GM12891 (cell line): ENCODE measurements around the gene DNAH17.
A peak's percentile ranks its signal among the peaks of the same experiment; 100 is the strongest.

ENCODE experiments used
- DNase-seq: peaks from one replicate; pipeline ENCODE4 v3.0.0; 2011; ENCODE audit warnings: low spot score; ENCODE audit not compliant: insufficient read length
- FAIRE-seq: peaks from 2 replicates; lab custom pipeline; 2011; peaks lifted over from hg19 to GRCh38; lab: Jason Lieb, UNC
- PAX5 ChIP-seq: IDR thresholded peaks from 2 replicates; pipeline ENCODE4 v1.6.1; 2011; ENCODE audit warnings: low read length, moderate library complexity, mild to moderate bottlenecking; ENCODE audit not compliant: insufficient read depth, severe bottlenecking
- POLR2A ChIP-seq: IDR thresholded peaks from 2 replicates; pipeline ENCODE4 v1.6.1; 2011; ENCODE audit warnings: low read depth, low read length, control low read depth
- POLR2AphosphoS5 ChIP-seq: IDR thresholded peaks from 2 replicates; pipeline ENCODE4 v1.6.1; 2011; ENCODE audit warnings: low read depth, low read length, control low read depth
- POU2F2 ChIP-seq: IDR thresholded peaks from 2 replicates; pipeline ENCODE4 v1.6.1; 2011; ENCODE audit warnings: low read depth, mild to moderate bottlenecking, control low read depth, low read length, moderate library complexity
- SPI1 ChIP-seq: IDR thresholded peaks from 2 replicates; pipeline ENCODE4 v1.6.1; 2011; ENCODE audit warnings: low read depth, low read length, control low read depth
- TAF1 ChIP-seq: IDR thresholded peaks from 2 replicates; pipeline ENCODE4 v1.6.1; 2011; ENCODE audit warnings: low read depth, low read length, control low read depth

The DNAH17 gene

DNA sequence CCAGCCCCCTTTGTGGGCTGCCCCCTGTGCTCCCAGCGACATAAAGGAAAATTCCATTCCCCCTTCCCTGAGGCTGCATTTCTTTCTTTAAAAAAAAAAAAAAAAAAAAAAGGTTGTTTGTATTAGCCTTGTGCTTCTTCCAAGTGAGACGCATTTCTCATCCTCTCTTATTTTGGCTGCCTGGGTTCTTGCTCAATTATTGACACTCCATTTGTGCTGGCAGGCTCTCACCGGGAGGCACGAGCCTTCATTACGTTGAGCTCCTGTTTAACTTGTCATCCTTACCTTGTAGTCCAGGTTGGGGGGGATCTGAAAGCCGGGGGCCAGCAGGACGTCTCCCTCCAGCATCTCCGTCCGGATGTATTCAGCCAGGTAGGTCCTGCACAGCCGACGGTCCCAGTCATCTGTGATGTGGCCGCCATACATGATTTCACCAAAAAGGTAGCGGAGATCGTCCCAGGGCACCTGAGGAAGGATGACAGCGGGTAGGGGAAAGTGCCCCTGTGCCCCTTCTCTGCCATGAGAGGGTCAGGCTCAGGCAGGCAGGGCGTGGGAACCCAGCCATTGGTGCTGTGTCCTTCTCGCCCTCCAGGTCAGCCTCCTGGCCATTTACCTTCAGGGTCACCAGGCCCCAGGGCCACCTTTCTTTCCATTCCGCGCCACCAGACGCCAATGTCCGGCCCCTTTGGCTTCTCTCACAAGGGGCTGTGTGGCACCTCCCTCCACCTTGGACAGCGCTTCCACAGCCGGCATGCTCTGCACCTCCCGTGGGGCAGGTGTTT is 148.2 kb downstream of the DNAH17 start:
- DNase-seq (no peak), FAIRE-seq (no peak)
- TF ChIP-seq SPI1: no peak
- no peak for TF ChIP-seq PAX5
- no peak for TF ChIP-seq TAF1
- no peak for TF ChIP-seq POLR2AphosphoS5
- no peak for TF ChIP-seq POU2F2
- no peak for TF ChIP-seq POLR2A

DNA sequence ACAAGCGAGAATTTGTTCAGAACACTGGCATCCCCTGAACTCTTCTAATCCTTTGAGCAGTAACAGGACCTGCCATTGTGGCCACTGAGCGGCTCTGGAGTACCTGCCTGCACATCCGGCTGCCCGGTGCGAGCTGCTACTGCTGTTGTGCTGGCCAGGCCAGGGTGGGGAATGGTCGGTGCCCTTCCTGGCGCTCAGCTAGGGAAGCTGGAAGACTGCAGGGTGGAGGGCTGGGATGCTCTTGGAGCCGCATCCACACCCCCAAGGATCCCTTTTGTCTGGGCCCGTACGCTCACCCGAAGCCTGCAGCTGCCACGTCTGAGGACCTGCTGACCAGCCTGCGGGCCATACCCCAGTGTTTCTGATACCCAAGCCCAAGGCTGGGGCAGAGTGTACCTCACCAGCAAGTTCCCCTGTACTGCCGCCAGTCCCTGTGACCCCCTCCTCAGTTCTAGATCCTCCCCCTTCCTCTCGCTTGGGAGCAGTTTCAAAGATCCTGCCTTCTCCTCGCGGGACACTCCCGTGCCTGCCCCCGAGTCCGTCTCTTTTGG is 149.1 kb downstream of the DNAH17 start:
- no peak for FAIRE-seq
- TF ChIP-seq POLR2AphosphoS5 (no peak), PAX5 (no peak), SPI1 (no peak), TAF1 (no peak), POU2F2 (no peak), POLR2A (no peak)
- DNase-seq: no peak

DNA sequence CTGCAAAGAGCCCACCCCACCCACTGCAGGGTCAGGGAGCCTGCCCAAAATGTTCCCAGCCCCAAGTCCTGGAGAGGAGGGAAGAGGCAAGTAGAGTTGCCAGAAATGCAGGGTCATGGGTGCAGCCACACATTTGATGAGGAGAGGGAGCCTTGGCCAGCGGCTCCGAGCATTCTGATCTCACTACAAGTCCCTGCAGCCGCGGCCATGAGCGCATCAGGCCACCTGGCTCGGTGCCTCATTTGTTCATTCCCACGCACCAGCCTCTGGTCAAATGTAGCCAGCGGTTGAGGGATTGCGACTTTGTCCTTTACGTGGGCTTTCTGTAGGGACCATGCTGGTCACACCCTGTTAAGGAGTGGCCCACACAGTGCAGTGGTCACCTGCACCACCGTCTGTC is 150.1 kb downstream of the DNAH17 start:
- FAIRE-seq: no peak
- TF ChIP-seq PAX5 (no peak), SPI1 (no peak), POLR2A (no peak), TAF1 (no peak), POLR2AphosphoS5 (no peak), POU2F2 (no peak)
- no peak for DNase-seq

DNA sequence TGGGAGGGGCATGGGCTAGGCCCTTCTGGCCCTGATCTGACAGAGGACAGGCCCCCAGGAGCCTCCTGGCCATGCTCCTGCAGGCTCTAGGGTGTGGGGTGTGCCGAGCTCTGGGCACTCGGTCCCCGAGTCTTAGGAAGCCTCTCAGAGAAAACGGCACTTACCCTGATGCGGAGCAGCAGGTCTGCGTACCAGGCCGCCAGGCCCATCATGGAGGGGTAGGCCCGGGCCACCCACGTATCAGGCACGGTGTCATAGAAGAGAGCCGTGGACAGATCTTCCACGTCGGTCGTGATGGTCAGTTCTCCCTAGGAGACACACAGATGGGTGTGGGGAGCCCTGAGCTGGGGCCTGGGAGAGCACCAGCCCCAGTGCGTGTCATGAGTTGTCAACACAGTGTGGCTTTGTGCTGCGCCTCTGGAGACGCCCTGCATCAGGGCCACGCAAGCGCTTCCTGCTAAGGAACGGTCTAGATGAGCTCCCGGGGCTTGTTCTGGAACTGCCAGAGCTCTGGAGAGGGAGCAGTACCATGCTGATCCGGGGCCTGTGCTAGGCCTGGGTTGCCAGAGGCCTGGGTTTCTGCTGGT is 150.8 kb downstream of the DNAH17 start:
- DNase-seq (no peak), FAIRE-seq (no peak)
- TF ChIP-seq POLR2AphosphoS5 (no peak), POU2F2 (no peak), POLR2A (no peak), SPI1 (no peak), TAF1 (no peak), PAX5 (no peak)

DNA sequence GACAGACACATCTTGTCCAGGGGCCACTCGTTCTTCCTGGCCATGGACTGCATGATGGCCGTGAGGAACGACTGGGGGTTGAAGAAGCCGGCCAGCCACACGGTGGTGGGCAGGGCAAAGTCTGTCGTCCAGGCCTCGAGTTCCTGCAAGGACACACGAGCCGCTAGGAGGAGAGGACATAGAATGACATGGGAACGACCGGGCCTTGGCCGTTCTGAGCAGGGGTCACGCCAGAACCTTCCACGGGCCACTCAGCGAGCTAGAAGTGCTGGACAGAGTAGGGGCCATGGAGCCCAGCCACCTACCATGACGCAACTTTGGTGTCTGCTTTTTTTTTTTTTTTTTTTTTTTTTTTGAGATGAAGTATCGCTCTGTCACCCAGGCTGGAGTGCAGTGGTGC is 151.8 kb downstream of the DNAH17 start:
- TF ChIP-seq TAF1 (no peak), POU2F2 (no peak), POLR2AphosphoS5 (no peak), SPI1 (no peak), POLR2A (no peak), PAX5 (no peak)
- no peak for FAIRE-seq
- no peak for DNase-seq

DNA sequence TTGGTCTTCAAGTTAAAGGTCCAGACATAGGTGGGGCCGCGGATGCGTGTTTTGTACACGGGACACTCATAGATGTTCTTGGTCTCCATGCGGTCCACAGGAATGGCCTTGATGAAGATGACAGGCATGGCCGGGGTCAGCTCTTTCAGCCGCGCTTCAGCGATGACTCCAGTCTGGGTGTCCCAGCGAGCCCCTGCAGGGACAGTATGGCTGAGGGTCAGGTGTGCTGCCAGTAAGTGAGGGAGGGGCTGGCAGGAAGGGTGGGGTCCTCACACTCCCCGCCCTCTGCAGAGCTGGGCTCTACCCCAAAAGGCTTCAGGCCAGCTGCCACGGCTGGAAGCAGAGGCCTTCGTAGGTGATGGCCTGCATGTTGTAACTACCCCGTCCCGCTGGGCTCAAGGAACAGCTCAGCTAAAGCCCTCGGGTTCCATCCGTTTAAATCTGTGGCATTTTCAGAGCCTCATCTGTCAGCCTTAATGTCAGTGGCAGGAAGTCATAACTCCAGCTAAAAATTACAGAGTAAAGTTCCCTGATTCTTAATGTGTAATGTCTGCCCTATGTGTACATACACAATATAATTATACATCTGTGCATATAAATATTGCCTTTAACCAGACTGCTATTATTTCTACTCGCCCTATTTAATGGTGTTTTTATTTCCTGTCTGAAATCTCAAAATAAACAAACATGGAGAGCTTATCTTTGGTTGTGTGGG is 153.1 kb downstream of the DNAH17 start:
- DNase-seq: no peak
- no peak for FAIRE-seq
- no peak for TF ChIP-seq PAX5
- TF ChIP-seq POU2F2: no peak

DNA sequence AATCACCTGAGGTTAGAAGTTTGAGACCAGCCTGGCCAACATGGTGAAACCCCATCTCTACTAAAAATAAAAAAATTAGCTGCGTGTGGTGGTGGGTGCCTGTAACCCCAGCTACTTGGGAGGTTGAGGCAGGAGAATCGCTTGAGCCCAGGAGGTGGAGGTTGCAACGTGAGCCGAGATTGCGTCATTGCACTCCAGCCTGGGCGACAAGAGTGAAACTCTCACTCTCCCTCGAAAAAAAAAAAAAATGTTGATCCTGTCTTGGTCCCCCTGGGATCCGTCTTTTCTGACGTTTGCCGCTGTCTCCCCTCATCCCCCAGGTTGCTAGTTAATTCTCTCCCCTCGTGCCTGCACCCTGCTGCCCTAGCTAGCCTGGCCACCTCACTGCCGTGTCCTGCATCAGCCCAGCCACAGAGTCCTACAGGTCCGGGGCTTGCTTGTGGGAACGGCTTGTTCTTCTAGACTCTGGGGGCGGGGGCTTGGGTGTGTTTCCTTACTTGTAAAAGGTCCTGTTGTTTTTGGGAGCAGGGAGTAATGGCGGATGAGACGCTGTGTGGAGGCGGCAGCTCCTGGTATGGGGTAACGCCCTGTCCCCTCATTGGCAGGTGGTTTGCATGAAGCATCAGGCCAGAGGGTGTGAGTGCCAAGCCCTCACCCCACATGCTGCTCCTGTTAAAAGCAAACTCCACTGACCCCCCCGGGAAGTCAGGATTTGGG is 154.2 kb downstream of the DNAH17 start:
- FAIRE-seq (no peak), DNase-seq (no peak)
- TF ChIP-seq POU2F2 (no peak), POLR2AphosphoS5 (no peak), TAF1 (no peak), SPI1 (no peak), PAX5 (no peak), POLR2A (no peak)

DNA sequence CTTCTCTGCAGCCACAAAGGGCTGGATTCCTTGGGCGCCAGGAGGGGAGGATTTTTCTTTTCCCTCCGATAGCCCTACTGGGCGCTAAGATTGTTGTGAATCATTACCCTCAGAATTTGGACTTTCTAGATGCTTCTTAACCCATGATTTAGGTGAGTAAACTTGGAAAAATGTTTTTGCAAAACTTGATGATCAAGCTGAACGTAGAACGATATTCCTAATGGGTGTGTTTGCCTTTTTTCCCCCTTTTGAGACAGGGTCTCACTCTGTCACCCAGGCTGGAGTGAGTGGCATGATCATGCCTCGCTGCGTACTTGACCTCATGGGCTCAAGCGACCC is 155.0 kb downstream of the DNAH17 start:
- FAIRE-seq (no peak), DNase-seq (no peak)
- TF ChIP-seq PAX5: no peak
- TF ChIP-seq POLR2AphosphoS5: no peak
- TF ChIP-seq POLR2A: no peak
- TF ChIP-seq SPI1: no peak
- no peak for TF ChIP-seq TAF1
- no peak for TF ChIP-seq POU2F2

DNA sequence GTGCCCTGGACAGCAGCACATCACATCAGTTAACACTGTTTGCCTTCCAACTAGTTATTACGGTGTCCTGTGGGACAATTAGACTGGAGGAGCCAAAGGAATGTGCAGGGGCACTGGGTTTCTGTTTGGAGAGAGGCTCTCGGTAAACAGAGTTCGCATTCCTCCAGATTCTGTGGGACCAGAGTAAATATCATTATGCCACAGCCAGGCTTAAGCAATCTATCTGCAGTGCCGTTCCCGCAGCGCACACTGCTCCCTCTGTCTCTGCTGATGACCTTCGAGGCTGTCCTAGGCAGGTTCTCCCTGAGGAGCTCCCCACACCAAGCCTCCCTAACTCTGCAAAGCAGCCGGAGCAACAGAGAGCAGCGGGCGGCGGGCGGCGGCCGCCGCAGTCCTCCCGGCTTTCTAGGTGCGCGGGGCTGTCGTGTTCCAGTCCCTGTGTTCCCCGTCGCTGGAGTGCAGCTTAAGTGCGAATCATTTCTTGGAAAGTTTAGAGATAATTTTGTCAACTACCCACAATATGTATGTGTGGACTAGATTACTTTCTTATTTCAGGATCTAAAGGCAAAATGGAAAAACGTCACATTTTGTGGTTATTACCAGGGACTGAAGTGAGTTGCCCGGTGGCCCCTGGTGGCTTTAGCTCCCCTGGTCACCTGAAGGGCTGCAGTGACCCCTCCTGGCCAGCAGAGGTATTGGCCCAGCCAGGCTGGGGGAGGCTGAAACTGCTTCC is 155.5 kb downstream of the DNAH17 start:
- FAIRE-seq: peak; percentile 85
- TF ChIP-seq TAF1 (no peak), POLR2AphosphoS5 (no peak)
- peak; percentile 90 for DNase-seq
